Liver (tissue), 3 donors: ENCODE results near the gene CTAGE4.
"Not testable (repeated sequence)": the region's sequence is repeated elsewhere in the genome, so short reads cannot be mapped to it uniquely, and the experiment has no call there.

ENCODE experiments used
- EGR1 ChIP-seq, 2 donors: IDR thresholded peaks; 2 replicates each; pipeline ENCODE4 v1.6.1; 2016 to 2018; ENCODE audit warnings: antibody characterized with exemption in 2 of 2, low read depth in 2 of 2
- GABPA ChIP-seq, 2 donors: IDR thresholded peaks in 1 of 2; conservative IDR thresholded peaks in 1 of 2; 2 replicates each; pipeline ENCODE4 v1.6.1; 2016; ENCODE audit warnings: antibody characterized with exemption in 2 of 2, mild to moderate bottlenecking in 1 of 2, moderate library complexity in 1 of 2
- HNF4G ChIP-seq: IDR thresholded peaks from 2 replicates; pipeline ENCODE4 v1.6.1; 2016; ENCODE audit warnings: antibody characterized with exemption
- JUND ChIP-seq, 2 donors: IDR thresholded peaks; 2 replicates each; pipeline ENCODE4 v1.6.1; 2016; ENCODE audit warnings: antibody characterized with exemption in 2 of 2
- NR2F2 ChIP-seq: IDR thresholded peaks from 2 replicates; pipeline ENCODE4 v1.6.1; 2016; ENCODE audit warnings: antibody characterized with exemption
- RAD21 ChIP-seq, 2 donors: IDR thresholded peaks; 2 replicates each; pipeline ENCODE4 v1.6.1; 2016; ENCODE audit warnings: antibody characterized with exemption in 2 of 2, mild to moderate bottlenecking in 2 of 2
- SP1 ChIP-seq: IDR thresholded peaks from 2 replicates; pipeline ENCODE4 v1.6.1; 2018; ENCODE audit warnings: antibody characterized with exemption, mild to moderate bottlenecking
- TAF1 ChIP-seq: conservative IDR thresholded peaks from 2 replicates; pipeline ENCODE4 v1.6.1; 2016; ENCODE audit warnings: antibody characterized with exemption, mild to moderate bottlenecking
- YY1 ChIP-seq: IDR thresholded peaks from 2 replicates; pipeline ENCODE4 v1.6.1; 2016; ENCODE audit warnings: antibody characterized with exemption, mild to moderate bottlenecking
- TF ChIP-seq, protein P1 (sequence below): fragments of 150-350 bp; IDR thresholded peaks from 2 replicates; pipeline ENCODE4 v1.5.1; 2017; ENCODE audit warnings: improper control_type of control experiment, low read depth, low read length; ENCODE audit not compliant: missing input control
- TF ChIP-seq, protein P2 (sequence below): IDR thresholded peaks from 2 replicates; pipeline ENCODE4 v1.6.1; 2016; ENCODE audit warnings: antibody characterized with exemption
- TF ChIP-seq, protein P3 (sequence below): IDR thresholded peaks from 2 replicates; pipeline ENCODE4 v1.6.1; 2016; ENCODE audit warnings: antibody characterized with exemption, mild to moderate bottlenecking
- TF ChIP-seq, protein P4 (sequence below): IDR thresholded peaks from 2 replicates; pipeline ENCODE4 v1.6.1; 2016; ENCODE audit warnings: antibody characterized with exemption
- donor health status: healthy.
- donor health status: healthy.

DNA sequence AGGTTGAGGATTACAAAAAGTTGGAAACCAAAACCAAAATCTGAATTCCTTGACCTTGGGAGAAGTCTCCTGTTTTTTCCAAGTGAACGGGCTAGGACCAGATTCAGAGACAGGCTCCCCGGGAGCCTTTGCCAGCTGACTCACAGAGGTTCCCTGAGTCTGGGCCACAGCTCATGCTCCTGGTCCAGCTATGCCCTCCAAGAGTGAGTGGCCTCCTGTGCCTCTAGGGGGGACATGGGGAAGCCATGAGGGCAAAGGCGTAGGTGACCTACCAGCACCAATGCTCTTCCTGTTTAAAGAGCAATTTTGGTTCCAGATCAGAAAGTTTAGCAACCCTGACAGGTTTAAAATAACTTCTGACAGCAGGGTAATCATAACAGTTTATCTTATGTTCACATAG lies 45.5 kb downstream of the CTAGE4 start:
- not testable (repeated sequence) for TF ChIP-seq RAD21 (IDR thresholded peaks at IDR 0.05); EGR1 (IDR thresholded peaks at IDR 0.05; ENCODE audit: low read depth in 2 of 2); NR2F2; YY1; SP1; JUND (IDR thresholded peaks at IDR 0.05); TAF1; GABPA (IDR thresholded peaks at IDR 0.05 in 1 of 2, conservative IDR thresholded peaks at IDR 0.05 in 1 of 2); HNF4G
- TF ChIP-seq, protein P1, sequence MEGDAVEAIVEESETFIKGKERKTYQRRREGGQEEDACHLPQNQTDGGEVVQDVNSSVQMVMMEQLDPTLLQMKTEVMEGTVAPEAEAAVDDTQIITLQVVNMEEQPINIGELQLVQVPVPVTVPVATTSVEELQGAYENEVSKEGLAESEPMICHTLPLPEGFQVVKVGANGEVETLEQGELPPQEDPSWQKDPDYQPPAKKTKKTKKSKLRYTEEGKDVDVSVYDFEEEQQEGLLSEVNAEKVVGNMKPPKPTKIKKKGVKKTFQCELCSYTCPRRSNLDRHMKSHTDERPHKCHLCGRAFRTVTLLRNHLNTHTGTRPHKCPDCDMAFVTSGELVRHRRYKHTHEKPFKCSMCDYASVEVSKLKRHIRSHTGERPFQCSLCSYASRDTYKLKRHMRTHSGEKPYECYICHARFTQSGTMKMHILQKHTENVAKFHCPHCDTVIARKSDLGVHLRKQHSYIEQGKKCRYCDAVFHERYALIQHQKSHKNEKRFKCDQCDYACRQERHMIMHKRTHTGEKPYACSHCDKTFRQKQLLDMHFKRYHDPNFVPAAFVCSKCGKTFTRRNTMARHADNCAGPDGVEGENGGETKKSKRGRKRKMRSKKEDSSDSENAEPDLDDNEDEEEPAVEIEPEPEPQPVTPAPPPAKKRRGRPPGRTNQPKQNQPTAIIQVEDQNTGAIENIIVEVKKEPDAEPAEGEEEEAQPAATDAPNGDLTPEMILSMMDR, result not testable (repeated sequence)
- TF ChIP-seq, protein P2, sequence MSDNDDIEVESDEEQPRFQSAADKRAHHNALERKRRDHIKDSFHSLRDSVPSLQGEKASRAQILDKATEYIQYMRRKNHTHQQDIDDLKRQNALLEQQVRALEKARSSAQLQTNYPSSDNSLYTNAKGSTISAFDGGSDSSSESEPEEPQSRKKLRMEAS, result not testable (repeated sequence)
- TF ChIP-seq, protein P3, sequence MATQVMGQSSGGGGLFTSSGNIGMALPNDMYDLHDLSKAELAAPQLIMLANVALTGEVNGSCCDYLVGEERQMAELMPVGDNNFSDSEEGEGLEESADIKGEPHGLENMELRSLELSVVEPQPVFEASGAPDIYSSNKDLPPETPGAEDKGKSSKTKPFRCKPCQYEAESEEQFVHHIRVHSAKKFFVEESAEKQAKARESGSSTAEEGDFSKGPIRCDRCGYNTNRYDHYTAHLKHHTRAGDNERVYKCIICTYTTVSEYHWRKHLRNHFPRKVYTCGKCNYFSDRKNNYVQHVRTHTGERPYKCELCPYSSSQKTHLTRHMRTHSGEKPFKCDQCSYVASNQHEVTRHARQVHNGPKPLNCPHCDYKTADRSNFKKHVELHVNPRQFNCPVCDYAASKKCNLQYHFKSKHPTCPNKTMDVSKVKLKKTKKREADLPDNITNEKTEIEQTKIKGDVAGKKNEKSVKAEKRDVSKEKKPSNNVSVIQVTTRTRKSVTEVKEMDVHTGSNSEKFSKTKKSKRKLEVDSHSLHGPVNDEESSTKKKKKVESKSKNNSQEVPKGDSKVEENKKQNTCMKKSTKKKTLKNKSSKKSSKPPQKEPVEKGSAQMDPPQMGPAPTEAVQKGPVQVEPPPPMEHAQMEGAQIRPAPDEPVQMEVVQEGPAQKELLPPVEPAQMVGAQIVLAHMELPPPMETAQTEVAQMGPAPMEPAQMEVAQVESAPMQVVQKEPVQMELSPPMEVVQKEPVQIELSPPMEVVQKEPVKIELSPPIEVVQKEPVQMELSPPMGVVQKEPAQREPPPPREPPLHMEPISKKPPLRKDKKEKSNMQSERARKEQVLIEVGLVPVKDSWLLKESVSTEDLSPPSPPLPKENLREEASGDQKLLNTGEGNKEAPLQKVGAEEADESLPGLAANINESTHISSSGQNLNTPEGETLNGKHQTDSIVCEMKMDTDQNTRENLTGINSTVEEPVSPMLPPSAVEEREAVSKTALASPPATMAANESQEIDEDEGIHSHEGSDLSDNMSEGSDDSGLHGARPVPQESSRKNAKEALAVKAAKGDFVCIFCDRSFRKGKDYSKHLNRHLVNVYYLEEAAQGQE, result not testable (repeated sequence)
- TF ChIP-seq, protein P4, sequence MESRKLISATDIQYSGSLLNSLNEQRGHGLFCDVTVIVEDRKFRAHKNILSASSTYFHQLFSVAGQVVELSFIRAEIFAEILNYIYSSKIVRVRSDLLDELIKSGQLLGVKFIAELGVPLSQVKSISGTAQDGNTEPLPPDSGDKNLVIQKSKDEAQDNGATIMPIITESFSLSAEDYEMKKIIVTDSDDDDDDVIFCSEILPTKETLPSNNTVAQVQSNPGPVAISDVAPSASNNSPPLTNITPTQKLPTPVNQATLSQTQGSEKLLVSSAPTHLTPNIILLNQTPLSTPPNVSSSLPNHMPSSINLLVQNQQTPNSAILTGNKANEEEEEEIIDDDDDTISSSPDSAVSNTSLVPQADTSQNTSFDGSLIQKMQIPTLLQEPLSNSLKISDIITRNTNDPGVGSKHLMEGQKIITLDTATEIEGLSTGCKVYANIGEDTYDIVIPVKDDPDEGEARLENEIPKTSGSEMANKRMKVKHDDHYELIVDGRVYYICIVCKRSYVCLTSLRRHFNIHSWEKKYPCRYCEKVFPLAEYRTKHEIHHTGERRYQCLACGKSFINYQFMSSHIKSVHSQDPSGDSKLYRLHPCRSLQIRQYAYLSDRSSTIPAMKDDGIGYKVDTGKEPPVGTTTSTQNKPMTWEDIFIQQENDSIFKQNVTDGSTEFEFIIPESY, result not testable (repeated sequence)
